ENCODE measurements around the gene IFNL2. TPM values are rescaled to one million over a fixed set of nuclear protein-coding genes. Genes with fewer than 3 reads are reported as not detected.

IFNL2 gene
- total and polyA plus RNA-seq, 12 donors: not detected

DNA sequence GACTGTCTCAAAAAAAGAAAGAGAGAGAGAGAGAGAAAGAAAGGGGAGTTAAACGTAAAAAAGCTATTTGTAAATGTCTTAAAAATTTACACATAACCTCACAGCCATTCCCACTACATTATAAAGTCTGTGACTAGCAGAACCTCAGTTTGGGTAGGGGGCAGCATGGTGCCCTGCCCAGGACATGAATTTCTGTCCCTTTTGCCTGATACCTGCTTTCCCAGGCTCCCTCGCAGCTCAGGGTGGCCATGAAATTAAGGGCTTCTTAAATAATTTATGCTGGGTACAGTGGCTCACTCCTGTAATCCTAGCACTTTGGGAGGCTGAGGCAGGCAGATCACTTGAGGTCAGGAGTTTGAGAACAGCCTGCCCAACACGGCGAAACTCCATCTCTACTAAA lies 32.8 kb downstream of the IFNL2 start:
- DNase-seq: no peak
- Histone ChIP-seq H3K27ac (no peak overlapping the region), H3K36me3 (replicated peaks in 1 of 2) (no peaks in the 10 kb centered on the region), H3K27me3 (peaks cover 6% of the 10 kb centered on the region), H3K4me1 (replicated peaks in 1 of 2) (no peaks in the 10 kb centered on the region), H3K4me3 (no peak overlapping the region), H3K9me3 (replicated peaks in 1 of 3) (no peaks in the 10 kb centered on the region)
- no peak for TF ChIP-seq POLR2A (IDR thresholded peaks at IDR 0.05)
- TF ChIP-seq, protein P1, sequence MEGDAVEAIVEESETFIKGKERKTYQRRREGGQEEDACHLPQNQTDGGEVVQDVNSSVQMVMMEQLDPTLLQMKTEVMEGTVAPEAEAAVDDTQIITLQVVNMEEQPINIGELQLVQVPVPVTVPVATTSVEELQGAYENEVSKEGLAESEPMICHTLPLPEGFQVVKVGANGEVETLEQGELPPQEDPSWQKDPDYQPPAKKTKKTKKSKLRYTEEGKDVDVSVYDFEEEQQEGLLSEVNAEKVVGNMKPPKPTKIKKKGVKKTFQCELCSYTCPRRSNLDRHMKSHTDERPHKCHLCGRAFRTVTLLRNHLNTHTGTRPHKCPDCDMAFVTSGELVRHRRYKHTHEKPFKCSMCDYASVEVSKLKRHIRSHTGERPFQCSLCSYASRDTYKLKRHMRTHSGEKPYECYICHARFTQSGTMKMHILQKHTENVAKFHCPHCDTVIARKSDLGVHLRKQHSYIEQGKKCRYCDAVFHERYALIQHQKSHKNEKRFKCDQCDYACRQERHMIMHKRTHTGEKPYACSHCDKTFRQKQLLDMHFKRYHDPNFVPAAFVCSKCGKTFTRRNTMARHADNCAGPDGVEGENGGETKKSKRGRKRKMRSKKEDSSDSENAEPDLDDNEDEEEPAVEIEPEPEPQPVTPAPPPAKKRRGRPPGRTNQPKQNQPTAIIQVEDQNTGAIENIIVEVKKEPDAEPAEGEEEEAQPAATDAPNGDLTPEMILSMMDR (IDR thresholded peaks at IDR 0.05): no peak
- intact Hi-C loops (cut with DNase I): no loop called here
- 69 to 78% (median 76%) methylated on average over 4 of the region's 4 CpGs for WGBS, 4 donors

DNA sequence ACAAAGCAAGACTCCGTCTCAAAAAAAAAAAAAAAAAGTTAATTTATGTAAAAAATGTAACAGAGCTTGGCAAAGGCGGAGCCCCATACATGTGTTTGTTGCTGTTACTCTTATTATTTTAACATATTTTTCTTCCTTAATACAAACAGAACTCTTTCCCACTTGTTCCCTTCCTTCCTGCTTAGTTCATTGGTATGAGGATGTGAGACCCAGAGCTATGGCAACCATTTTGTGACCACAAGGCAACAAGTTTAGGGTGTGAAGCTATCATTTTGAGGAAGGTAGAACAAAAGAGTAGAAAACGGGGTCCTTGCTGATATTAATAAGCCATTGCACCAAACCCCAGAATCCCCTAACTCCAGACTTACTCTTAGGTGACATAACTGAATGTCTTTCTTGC lies 33.4 kb downstream of the IFNL2 start:
- WGBS, 4 donors: 70 to 85% (median 78%) methylated on average over 3 of the region's 3 CpGs
- no peak for TF ChIP-seq POLR2A (IDR thresholded peaks at IDR 0.05)
- TF ChIP-seq, protein P1 (IDR thresholded peaks at IDR 0.05): no peak
- peaks cover 6% of the 10 kb centered on the region for H3K27me3 ChIP-seq
- no peak overlapping the region for H3K4me3 ChIP-seq
- no peaks in the 10 kb centered on the region for H3K9me3 ChIP-seq (replicated peaks in 1 of 3)
- intact Hi-C loops (cut with DNase I): no loop called here
- no peaks in the 10 kb centered on the region for H3K4me1 ChIP-seq (replicated peaks in 1 of 2)
- no peaks in the 10 kb centered on the region for H3K36me3 ChIP-seq (replicated peaks in 1 of 2)
- no peak overlapping the region for H3K27ac ChIP-seq
- DNase-seq: no peak

DNA sequence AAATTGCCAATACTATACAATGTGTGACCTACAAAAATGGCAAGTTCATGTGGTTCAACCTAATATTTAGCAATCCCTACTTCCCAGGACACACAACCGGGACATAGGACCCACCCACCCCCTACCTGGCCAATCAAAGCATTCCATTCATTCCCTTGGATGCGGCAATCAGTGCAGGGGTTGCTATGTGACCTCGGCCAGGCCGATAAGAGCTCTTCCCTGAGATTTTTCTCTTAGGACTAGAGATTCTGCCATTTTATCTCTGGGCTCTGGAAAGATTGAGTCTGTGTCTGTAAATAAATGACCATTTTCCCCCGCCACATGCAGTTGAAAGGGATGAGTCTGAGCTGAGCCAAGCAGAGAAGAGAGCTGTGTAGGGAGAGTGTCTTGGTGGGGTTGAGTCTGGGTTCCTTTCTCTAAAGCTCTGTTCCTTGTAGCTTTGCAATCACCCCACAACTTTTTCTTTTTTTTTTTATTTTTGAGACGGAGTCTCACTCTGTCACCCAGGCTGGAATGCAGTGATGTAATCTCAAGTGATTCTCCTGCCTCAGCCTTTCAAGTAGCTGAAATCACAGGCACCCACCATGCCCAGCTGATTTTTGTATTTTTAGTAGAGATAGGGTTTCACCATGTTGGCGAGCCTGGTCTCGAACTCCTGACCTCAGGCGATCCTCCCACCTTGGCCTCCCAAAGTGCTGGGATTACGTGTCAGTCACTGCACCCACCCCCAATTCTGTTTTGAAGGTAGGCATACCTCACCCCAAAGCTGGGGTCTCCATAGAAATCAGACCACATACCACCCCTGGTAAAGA lies 35.4 kb downstream of the IFNL2 start:
- intact Hi-C loops (cut with DNase I): no loop called here
- Histone ChIP-seq H3K9me3 (replicated peaks in 1 of 3) (no peaks in the 10 kb centered on the region), H3K27ac (no peak overlapping the region), H3K4me1 (replicated peaks in 1 of 2) (peaks cover 0 to 4% of the 10 kb centered on the region in 2 donors), H3K36me3 (replicated peaks in 1 of 2) (no peaks in the 10 kb centered on the region), H3K4me3 (no peak overlapping the region), H3K27me3 (peaks cover 16% of the 10 kb centered on the region)
- TF ChIP-seq, protein P1 (IDR thresholded peaks at IDR 0.05): no peak
- TF ChIP-seq POLR2A (IDR thresholded peaks at IDR 0.05): no peak
- 55 to 57% (median 56%) methylated on average over 10 of the region's 10 CpGs for WGBS, 4 donors
- DNase-seq: peak in 1 of 7 donors; percentile 21

DNA sequence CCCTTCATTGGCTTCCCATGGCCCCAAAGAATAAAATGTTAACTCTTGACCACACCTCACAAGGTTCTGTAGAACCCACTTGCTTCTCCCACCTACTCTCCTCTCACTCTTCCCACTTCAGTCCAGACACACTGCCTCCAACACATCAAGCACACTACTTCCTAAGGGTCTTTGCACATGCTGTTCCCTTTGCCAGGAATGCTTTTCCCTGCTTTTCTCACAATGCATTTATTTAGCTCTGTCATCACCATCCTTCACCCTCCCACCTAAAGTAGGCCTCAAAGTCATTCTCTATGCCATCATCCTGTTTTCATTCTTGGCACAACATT lies 36.0 kb downstream of the IFNL2 start:
- TF ChIP-seq, protein P1 (IDR thresholded peaks at IDR 0.05): no peak
- no peak for TF ChIP-seq POLR2A (IDR thresholded peaks at IDR 0.05)
- no peak for DNase-seq
- Histone ChIP-seq H3K27ac (no peak overlapping the region), H3K4me3 (no peak overlapping the region), H3K9me3 (replicated peaks in 1 of 3) (no peaks in the 10 kb centered on the region), H3K36me3 (replicated peaks in 1 of 2) (no peaks in the 10 kb centered on the region), H3K27me3 (peaks cover 20% of the 10 kb centered on the region), H3K4me1 (replicated peaks in 1 of 2) (peaks cover 0 to 4% of the 10 kb centered on the region in 2 donors)
- intact Hi-C loops (cut with DNase I): no loop called here
